ENCODE measurements around the gene PTP4A1.

The PTP4A1 gene

GRCh38 chr6:63554782-63555181 is 17.5 kb upstream of the PTP4A1 start:
- DNase-seq (ENCODE audit: extremely low read depth in 1 of 2, low read depth in 1 of 2) = no peak

- no peak for DNase-seq (ENCODE audit: extremely low read depth in 1 of 2, low read depth in 1 of 2)
These were observed 15.9 kb upstream of the PTP4A1 start for GRCh38 chr6:63556369-63556768.

GRCh38 chr6:63558278-63558677 is 14.0 kb upstream of the PTP4A1 start:
- no peak for DNase-seq (ENCODE audit: extremely low read depth in 1 of 2, low read depth in 1 of 2)

- no peak for DNase-seq (ENCODE audit: extremely low read depth in 1 of 2, low read depth in 1 of 2)
These were observed 11.4 kb upstream of the PTP4A1 start for GRCh38 chr6:63560801-63561287.

- no peak for DNase-seq (ENCODE audit: extremely low read depth in 1 of 2, low read depth in 1 of 2)
These were observed 11.0 kb upstream of the PTP4A1 start for GRCh38 chr6:63561288-63561687.

- no peak for DNase-seq (ENCODE audit: extremely low read depth in 1 of 2, low read depth in 1 of 2)
These were observed 9.0 kb upstream of the PTP4A1 start for GRCh38 chr6:63563235-63563634.

- DNase-seq (ENCODE audit: extremely low read depth in 1 of 2, low read depth in 1 of 2) = no peak
These were observed 7.1 kb upstream of the PTP4A1 start for GRCh38 chr6:63565058-63565726.

- DNase-seq (ENCODE audit: extremely low read depth in 1 of 2, low read depth in 1 of 2) = no peak
These were observed 6.3 kb upstream of the PTP4A1 start for GRCh38 chr6:63565727-63566596.

- no peak for DNase-seq (ENCODE audit: extremely low read depth in 1 of 2, low read depth in 1 of 2)
These were observed 4.3 kb upstream of the PTP4A1 start for GRCh38 chr6:63567966-63568365.

GRCh38 chr6:63571361-63572043 is 778 bp upstream of the PTP4A1 start:
- DNase-seq (ENCODE audit: extremely low read depth in 1 of 2, low read depth in 1 of 2) = peak in 1 of 2 donors; percentile 6

- no peak for DNase-seq (ENCODE audit: extremely low read depth in 1 of 2, low read depth in 1 of 2)
These were observed 431 bp downstream of the PTP4A1 start for GRCh38 chr6:63572747-63573075.

- peak in 1 of 2 donors; percentile 39 for DNase-seq (ENCODE audit: extremely low read depth in 1 of 2, low read depth in 1 of 2)
These were observed 1.0 kb downstream of the PTP4A1 start for GRCh38 chr6:63573076-63573898.

- DNase-seq (ENCODE audit: extremely low read depth in 1 of 2, low read depth in 1 of 2) = no peak
These were observed 1.7 kb downstream of the PTP4A1 start for GRCh38 chr6:63573899-63574553.

- no peak for DNase-seq (ENCODE audit: extremely low read depth in 1 of 2, low read depth in 1 of 2)
These were observed 2.2 kb downstream of the PTP4A1 start for GRCh38 chr6:63574554-63574900.

- DNase-seq (ENCODE audit: extremely low read depth in 1 of 2, low read depth in 1 of 2) = no peak
These were observed 4.0 kb downstream of the PTP4A1 start for GRCh38 chr6:63576147-63576772.

GRCh38 chr6:63576985-63577712 is 4.9 kb downstream of the PTP4A1 start:
- DNase-seq (ENCODE audit: extremely low read depth in 1 of 2, low read depth in 1 of 2) = no peak

GRCh38 chr6:63578757-63579156 is 6.5 kb downstream of the PTP4A1 start:
- DNase-seq (ENCODE audit: extremely low read depth in 1 of 2, low read depth in 1 of 2) = no peak

- no peak for DNase-seq (ENCODE audit: extremely low read depth in 1 of 2, low read depth in 1 of 2)
These were observed 7.8 kb downstream of the PTP4A1 start for GRCh38 chr6:63579937-63580703.

- no peak for DNase-seq (ENCODE audit: extremely low read depth in 1 of 2, low read depth in 1 of 2)
These were observed 8.4 kb downstream of the PTP4A1 start for GRCh38 chr6:63580704-63580961.
